NCI-H82 treated with DMSO at 0.1 percent for 48 hours (cell line): ENCODE data around the gene MRRF.
"Not testable (repeated sequence)": the region's sequence is repeated elsewhere in the genome, so short reads cannot be mapped to it uniquely, and the experiment has no call there.

Experiments
- DNase-seq: peaks from one replicate; lab custom pipeline; 2025; ENCODE audit not compliant: unreplicated experiment; lab: John Stamatoyannopoulos, UW

The MRRF gene

DNA sequence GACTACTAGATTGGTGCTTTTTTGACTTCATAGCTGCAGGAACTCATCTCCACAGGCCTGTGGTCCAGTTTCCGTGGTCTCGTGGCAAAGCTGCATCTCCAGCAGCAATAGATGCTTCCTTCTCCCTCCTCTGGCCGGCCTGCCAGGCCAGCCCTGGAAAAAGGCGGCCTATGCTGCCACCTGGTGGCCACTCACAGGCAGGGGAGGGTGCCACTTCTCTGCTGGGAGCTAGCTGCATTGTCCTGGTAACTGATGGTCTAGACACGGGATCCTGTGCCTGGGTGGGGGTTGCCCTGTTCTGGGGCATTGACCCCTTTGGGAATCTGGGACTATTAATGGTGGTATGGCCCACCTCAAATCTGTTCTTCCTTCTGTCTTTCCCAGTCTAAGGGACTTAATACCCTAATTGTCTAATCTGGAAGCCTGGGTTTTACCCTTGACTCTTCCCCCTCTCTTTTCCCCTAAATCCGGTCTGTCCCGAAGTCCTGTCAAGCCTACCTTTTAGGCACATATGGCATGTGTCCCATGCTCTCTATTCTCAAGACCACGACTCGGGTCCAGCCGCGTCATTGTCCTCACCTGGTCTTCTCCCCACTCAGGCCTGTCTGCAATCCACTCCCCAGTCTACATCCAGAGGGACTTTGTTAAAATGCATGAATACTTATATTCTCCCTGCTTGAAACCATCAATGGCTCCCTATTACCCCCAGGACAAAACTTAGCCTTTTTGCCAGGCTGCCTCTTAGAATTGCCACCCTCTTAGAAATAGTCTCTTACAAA is 86.1 kb downstream of the MRRF start:
- DNase-seq = peak; percentile 12

DNA sequence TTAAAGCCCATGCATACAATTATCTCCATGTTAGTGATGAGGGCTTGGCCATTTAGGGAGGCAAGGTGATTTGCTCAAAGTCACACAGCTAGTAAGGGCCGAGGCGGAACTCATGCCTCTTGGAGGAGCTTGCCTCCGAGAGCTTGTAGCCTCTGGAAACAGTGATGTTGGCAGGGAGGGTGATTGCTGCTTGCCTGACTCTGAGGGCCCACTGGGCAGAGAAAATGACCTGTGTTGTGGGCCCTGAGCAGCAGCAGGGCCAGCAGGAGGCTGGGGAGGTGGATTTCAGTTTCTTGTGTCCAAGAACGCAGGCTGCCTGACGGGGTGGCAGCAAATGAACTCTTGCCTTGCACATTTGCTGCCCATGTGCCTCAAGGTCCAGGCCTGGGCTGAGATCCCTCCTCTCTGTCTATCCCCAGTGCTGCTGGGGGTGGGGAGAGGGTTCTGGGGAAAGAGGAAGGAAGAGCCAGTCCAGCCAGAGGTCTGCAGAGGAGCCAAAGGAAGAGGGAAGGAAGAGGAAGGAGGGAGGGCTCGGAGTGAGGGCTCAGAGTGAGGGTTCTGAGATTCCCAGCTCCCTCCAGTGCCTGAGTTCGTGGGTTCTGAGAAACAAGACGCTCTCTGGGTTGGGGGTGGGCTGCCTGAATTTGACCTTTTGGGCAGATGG is 90.0 kb downstream of the MRRF start:
- DNase-seq = no peak

DNA sequence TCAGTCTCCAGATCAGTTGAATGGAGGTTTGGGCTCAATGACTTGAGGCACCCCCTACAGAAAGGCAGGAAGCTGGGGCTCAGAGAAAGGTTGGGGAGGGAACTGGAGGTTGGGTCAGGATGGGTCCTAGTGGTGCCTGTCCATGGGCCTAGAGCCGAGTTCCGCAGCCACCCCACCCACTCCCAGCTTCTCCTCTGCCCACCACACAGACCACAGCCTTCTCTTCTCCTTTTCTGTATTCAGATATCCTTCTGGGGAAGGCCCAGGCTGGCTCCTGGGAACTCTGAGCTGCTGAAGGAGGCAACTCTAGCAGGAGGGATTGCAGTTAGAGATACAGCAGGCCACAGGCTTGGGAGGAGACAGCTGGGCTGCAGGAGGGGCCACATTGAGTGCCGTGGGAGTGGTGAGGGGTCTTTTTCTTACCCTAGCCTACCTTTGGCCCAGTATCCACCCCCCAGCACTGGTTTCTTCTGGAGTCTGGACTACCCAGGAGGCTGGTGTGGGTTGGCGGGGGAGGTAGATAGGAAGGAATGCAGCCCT is 90.7 kb downstream of the MRRF start:
- DNase-seq = no peak

DNA sequence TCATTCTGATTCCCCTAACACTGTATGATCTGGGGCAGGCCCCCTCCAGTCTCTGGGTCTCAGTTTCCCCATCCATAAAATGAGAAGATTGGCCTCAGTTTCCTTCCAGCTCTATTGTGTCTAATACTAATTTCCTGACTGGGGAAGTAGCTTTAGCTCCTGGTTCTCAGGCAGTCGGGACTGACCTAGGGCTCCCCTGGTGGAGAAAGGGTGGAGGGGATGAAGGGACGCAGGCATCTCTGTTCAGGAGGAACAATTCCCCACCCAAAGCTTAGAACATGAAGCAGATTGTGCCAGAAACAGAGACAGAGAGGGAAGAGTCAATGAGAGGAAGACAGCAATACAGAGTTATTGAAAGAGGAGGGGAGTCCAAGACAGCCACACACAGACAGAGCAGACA is 91.9 kb downstream of the MRRF start:
- DNase-seq = no peak

DNA sequence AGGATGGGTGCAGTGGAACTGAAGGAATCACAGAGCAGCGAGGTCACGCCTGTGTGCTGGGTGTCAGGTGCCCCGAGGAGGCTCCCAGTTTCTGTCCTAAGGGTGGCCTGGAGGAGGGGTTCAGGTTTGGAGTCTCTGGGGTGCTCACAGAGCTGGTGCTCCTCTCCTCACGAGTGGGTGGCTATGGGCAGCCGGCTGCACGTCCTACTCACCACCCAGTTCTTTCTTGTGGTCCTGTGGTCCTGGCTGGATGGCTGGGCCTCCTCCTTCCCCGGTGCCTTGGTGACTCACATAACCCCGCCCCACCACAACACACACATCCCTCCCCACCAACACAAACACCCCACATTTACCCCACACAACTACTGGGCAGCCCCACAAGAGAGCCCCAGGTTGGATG is 96.2 kb downstream of the MRRF start:
- DNase-seq = no peak

DNA sequence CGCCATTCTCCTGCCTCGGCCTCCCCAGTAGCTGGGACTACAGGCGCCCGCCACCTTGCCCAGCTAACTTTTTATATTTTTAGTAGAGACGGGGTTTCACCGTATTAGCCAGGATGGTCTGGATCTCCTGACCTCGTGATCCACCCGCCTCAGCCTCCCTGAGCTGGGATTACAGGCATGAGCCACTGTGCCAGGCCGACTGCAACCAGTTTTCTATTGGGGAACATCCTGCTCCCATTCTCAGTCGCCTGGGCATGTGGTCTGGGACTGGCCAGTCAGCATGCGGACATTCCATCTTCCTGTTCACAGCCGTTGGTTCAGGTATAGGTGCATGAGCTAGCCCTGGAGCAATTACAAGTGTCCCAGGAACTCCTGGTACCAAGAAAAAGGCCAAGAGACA is 98.4 kb downstream of the MRRF start:
- not testable (repeated sequence) for DNase-seq

DNA sequence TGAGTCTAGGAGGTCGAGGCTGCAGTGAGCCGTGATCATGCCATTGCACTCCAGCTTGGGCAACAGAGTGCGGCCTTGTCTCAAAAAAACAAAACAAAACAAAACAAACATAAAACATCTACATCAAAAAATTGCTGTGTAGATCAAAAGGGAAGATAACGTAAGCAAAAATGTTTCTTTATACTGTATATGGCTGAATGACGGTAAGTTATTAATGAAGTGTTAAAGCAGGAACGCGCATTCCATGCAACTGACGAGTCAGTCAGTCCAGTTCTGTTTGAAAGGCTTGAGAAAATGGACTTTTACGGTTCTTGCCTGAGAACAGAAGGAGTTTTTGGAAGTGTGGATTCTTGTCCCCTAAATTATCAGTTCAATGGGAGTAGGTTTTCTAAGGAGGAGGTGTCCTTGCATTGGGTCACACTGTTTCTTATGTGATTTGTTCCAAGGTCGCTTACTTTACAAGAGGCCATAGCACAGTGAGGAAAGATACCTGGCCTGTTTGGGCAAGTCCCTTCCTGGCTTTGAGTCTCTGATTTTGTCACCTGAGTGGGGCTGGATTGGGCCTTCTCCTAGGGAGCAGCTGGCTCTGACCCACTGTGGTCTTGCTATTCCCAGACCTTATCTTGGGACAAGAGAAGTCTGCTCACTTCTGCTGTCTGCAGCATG is 99.6 kb downstream of the MRRF start:
- no peak for DNase-seq

DNA sequence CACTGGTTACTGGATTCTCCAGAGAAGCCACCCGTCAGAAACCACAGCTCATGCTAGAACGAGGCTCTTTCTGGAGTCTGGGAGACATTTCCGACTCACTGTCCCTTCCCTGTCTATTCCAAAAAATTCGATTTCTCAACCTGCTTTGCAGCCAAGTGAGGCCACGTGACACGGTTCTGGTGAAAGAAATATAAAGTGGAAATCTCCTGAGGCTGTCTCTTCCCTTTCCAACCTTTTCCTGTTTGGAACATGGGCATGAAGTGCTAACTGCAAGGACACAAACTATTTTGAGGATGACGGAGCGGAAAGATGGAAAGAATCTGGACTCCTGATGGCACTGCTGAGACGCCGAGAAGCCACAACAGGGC is 100.1 kb downstream of the MRRF start:
- DNase-seq = no peak

DNA sequence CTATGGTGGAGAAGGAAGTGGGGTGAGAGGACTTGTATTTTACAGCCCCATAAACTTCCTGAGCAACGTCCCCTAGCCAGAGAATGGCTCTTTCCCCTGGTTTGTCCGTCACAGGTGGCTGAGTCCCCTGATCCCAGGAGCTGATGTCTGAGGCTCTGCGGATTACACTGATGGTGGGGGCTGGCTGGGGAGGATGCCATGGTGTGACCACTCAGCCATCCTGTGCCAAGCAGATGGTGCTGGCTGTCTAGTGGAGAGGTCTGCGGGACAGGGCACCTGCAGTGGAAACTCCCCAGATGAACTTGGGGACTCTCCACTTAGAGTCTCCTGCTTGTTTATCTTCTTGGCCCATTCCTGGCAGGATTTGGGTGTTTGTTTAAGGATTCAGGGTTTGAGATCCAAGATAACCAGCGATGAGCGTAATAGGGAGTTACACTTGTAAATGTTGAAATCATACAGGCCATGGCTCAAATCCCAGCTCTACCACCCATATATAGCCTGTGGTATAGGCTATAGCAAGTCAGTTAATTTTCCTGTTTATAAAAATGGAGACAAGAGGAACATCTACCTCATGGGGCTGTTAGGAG is 101.5 kb downstream of the MRRF start:
- no peak for DNase-seq

DNA sequence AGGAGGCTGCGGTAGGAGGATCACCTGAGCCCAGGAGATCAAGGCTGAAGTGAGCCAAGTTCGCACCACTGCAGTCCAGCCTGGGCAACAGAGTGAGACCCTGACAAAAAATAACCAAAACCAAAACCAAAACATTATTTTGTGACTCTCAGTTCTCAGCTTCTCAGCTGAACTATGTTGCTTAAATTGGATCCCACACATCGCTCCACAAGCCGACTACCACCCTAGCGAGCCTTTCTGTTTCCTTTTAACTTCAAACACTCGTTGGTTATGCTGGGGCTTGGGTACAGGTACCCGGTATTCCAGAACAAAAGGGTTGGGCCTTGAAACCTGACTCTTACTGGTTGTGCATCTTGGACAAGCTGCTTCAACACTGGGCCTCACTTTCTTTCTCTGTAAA is 102.4 kb downstream of the MRRF start:
- DNase-seq = no peak

DNA sequence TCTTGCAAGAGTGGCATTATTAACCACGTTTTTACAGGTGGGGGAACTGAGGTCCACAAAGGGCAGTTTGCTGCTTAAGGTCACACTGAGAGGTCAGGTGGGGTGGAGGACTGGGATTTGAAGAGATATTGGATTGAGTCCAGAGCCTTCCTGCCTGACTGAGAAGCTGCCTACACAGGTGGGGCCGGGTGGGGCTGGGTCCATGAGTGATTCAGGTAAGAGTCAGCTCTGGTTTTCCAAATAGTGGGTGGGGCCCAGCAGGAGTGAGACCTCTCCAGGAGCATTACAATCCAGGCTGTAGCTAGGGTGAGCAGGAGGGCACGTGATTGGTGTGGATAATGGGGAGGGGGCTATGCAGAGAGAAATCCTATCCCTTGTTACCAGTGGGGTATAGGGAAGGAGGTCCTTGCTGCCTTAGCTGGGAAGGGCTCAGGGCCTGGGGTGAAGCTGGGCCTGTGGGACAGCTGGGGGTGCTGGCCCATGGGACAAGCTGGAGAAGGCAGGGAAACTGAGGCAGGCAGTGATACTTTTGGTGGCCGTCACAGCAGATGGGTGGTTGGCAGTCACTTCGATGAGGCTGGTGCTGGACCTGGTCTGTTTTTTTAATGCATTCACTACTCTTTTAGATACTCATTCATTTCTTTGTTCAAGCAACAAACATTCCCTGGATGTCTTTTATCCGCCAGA is 103.2 kb downstream of the MRRF start:
- DNase-seq = no peak

DNA sequence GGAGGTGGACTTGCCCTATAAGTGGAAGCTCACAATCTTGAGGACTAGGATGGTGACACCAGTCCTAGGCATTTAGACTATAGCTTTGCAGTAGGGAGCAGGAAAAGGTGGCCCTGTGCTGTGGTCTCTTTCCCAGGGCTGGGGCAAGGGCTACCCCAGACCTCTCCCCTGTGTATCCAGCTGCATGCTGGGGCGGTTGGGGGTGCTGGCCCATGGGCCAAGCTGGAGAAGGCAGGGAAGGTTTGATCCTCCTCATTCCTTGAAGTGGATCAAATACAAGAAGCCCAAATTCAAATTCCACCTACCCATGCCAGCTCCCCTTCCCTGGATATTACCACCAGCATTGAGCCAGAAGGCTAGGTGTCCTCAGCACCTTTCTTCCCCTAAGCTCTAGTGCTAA is 104.0 kb downstream of the MRRF start:
- DNase-seq = no peak

DNA sequence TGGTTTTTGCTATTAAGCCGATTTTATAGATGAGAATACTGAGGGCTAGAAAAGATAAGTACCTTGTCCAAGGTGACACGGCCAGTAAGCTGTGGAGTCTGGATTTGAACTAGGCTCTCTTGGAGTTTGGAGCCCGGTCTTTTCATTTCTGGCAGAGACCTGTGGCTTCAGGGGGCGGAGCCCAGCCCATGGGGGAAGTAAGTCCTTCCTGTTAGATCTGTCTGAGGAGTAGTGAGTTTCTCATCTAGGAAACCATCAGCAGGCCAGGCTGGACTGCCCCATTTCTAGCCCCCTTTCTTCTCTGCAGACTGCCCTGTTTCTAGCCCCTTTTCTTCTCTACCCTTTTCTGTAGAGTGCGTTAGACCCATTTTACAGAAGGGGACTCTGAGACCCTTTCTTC is 105.6 kb downstream of the MRRF start:
- no peak for DNase-seq

DNA sequence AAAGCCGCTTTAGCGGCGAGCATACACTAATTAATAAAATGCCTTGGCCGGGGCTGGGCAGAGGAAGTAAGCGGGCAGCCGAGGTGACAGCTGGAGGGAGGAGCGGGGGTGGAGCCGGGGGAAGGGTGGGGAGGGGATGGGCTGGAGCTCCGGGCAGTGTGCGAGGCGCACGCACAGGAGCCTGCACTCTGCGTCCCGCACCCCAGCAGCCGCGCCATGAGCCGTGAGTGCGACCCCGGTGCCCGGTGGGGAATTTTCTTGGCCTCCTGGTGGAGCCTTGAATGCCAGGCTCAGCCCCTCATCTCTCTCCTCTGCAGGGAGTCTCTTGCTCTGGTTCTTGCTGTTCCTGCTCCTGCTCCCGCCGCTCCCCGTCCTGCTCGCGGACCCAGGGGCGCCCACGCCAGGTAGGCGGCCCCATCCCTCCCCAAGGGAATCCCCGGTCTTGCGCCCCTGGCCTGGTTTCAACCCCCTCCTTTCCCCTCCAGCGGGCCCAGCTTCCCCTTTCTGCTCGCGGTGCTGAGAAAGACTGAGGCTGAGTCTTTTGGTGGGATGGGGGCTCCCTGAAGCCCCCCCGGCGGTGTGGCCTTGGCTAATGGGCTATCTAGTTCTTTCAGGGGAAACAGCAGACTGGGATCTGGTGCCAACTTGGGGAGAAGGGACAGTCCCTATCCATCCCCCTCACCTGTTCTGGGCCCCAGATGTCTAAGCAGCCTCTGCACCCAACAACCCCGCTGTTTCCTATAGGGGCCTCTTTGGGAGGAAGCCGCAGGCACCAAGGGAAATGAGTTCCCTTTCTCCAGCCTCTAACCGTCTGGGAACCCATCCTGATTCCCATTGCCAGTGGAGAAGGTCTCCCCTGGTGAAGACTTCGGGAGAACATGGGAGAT is 106.4 kb downstream of the MRRF start, which contains the start of gene PTGS1:
Gene PTGS1 (plus strand): TSS at position 156 of the 887 bp plus-strand sequence. CDS start 61 bp downstream, at position 217.
- DNase-seq = peak; percentile 58

DNA sequence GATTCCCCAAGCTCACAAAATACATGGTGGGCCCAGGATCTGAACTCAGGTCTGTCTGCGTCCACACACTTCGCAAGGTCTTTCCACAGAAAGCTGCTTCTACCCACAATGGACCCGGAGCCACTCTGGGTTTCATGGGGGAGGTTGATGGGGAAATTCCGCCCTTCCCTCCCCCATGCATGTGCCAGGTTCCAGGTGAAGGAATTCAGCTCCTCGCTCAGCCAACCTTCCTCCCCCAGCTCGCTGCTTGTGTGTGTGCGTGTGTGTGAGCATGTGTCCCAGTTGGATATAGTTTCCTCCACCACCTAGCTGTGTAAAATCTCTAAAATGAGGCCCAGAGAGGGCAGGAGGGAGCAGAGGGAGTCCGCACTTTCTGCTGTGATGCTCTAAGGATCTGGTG is 107.2 kb downstream of the MRRF start:
- DNase-seq = no peak

DNA sequence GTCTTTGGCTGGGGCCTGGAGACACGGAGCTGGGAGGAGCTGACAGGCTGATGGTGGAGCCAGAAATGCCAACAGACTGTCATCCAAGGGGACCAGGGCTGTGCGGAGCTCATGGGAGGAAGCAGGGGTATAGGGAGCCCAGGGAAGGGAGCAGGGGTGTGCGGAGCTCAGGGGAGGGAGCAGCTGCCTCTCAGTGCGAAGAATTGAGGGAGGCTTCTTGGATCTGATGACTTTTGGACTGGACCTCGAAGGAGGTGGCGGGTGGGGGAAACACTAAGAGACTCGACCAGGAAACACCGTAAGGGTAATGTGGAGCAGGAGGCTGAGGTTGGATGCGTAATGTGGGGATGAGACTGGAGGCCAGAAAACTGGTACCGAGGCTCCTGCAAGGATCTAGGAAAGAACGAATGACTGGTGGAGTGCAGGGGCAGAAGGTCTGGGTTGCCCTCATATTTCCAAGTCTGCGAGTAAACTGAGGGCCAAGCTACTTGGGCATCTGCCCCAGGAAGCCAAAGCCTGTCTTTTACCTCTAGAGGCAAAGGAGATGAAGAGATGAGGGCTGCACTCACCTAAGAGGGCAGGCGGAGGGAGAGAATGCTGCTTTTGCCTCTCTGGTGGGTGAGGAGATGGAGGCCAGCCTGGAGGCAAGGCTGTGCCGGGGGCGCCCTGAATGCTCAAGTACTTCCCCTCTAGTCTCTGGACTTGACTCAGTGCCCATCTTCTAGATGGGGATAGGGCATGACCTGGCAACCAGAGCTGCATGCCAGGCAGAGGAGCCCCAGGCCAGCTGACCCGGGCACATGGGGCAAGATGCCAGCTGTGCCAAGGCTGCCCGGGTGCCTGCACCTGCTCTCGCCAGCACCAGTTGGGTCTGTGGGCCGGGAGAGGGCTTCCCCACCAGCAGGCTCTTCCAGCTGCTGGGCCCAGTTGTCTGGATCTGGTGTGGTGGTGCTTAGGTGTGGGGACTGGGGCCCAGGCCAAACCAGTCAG is 108.5 kb downstream of the MRRF start:
- no peak for DNase-seq

DNA sequence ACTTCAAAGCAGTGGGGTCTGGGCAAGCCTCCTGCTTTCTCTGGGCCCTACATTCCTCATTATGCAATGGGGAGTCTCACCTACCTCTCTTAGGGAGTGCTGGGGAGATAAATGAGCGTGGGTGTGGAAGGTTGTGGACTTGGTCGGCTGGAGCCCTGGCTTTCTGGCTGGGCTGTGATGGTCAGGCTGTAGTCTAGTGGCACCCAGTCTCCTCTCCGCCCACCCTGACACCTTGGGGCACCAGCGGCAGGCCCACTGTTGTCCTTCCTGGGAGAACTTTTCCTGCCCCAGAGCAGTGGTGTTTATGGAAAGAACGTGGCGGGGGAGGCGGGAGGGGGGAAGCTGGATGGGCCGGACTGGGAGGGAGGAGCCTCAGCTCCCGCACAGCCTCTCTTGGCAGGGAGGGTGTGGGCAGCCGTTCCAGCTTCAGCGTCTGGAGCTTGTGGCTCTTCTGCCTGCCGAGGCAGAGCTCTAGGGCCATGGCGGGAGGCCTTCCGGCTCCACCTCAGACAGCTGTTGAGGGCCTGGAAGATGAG is 110.3 kb downstream of the MRRF start:
- DNase-seq = no peak

DNA sequence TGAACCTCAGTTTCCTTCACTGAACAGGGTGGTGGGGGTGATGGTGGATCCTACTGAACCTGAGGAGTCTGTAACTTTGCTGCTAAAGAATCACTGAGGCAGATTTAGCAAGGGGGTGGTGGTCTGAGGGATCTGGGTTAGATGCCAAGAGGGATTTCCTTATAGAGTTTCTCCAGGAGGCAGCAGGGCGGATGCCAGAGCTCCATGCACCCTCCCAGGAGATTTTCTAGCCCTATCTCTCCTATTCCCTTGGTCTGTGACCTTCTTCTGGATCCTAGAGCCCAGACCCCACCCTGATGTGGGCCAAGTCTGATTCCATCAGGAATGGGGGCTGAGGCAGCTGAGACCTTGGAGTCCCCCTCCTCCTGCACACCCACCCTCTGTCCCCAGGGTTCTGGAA is 112.1 kb downstream of the MRRF start:
- no peak for DNase-seq
